Measurements from ENCODE around the gene LMBRD2. TPM values are rescaled to one million over a fixed set of nuclear protein-coding genes. Genes with fewer than 3 reads are reported as not detected.
"Not testable (repeated sequence)": the region's sequence is repeated elsewhere in the genome, so short reads cannot be mapped to it uniquely, and the experiment has no call there.

The LMBRD2 gene
- polyA plus RNA-seq, 1 donor, result 13.7 TPM

- no peak for DNase-seq (ENCODE audit: low read depth)
Observed at GRCh38 chr5:36161361-36161760, 9.7 kb upstream of the LMBRD2 start.

GRCh38 chr5:36160617-36161016 is 8.9 kb upstream of the LMBRD2 start:
- no peak for DNase-seq (ENCODE audit: low read depth)

GRCh38 chr5:36158144-36158543 is 6.5 kb upstream of the LMBRD2 start:
- DNase-seq (ENCODE audit: low read depth), result no peak

GRCh38 chr5:36156619-36157018 is 4.9 kb upstream of the LMBRD2 start:
- no peak for DNase-seq (ENCODE audit: low read depth)

GRCh38 chr5:36156121-36156601 is 4.5 kb upstream of the LMBRD2 start:
- DNase-seq (ENCODE audit: low read depth), result no peak

GRCh38 chr5:36155291-36155690 is 3.6 kb upstream of the LMBRD2 start:
- no peak for DNase-seq (ENCODE audit: low read depth)

GRCh38 chr5:36153726-36154125 is 2.0 kb upstream of the LMBRD2 start:
- DNase-seq (ENCODE audit: low read depth), result no peak

- DNase-seq (ENCODE audit: low read depth), result no peak
Observed at GRCh38 chr5:36153298-36153677, 1.6 kb upstream of the LMBRD2 start.

GRCh38 chr5:36152324-36153297 is 924 bp upstream of the LMBRD2 start:
- no peak for DNase-seq (ENCODE audit: low read depth)

- no peak for DNase-seq (ENCODE audit: low read depth)
Observed at GRCh38 chr5:36150676-36151433, 832 bp downstream of the LMBRD2 start.

GRCh38 chr5:36147681-36148080 is 4.0 kb downstream of the LMBRD2 start:
- DNase-seq (ENCODE audit: low read depth), result no peak

GRCh38 chr5:36146390-36146789 is 5.3 kb downstream of the LMBRD2 start:
- DNase-seq (ENCODE audit: low read depth), result no peak

- no peak for DNase-seq (ENCODE audit: low read depth)
Observed at GRCh38 chr5:36145311-36145710, 6.4 kb downstream of the LMBRD2 start.

- no peak for DNase-seq (ENCODE audit: low read depth)
Observed at GRCh38 chr5:36138900-36139683, 12.6 kb downstream of the LMBRD2 start.

GRCh38 chr5:36136581-36136980 is 15.1 kb downstream of the LMBRD2 start:
- DNase-seq (ENCODE audit: low read depth), result no peak

GRCh38 chr5:36135988-36136387 is 15.7 kb downstream of the LMBRD2 start:
- no peak for DNase-seq (ENCODE audit: low read depth)

- not testable (repeated sequence) for DNase-seq (ENCODE audit: low read depth)
Observed at GRCh38 chr5:36133009-36133408, 18.7 kb downstream of the LMBRD2 start.

- not testable (repeated sequence) for DNase-seq (ENCODE audit: low read depth)
Observed at GRCh38 chr5:36129666-36130065, 22.0 kb downstream of the LMBRD2 start.

- DNase-seq (ENCODE audit: low read depth), result no peak
Observed at GRCh38 chr5:36128795-36129194, 22.9 kb downstream of the LMBRD2 start.

- no peak for DNase-seq (ENCODE audit: low read depth)
Observed at GRCh38 chr5:36125868-36126267, 25.8 kb downstream of the LMBRD2 start.

GRCh38 chr5:36111238-36111637 is 40.4 kb downstream of the LMBRD2 start:
- no peak for DNase-seq (ENCODE audit: low read depth)
